ENCODE measurements around the gene BIRC6.
A peak's percentile ranks its signal among the peaks of the same experiment; 100 is the strongest.
"Not testable (repeated sequence)": the region's sequence is repeated elsewhere in the genome, so short reads cannot be mapped to it uniquely, and the experiment has no call there.

BIRC6 gene

DNA sequence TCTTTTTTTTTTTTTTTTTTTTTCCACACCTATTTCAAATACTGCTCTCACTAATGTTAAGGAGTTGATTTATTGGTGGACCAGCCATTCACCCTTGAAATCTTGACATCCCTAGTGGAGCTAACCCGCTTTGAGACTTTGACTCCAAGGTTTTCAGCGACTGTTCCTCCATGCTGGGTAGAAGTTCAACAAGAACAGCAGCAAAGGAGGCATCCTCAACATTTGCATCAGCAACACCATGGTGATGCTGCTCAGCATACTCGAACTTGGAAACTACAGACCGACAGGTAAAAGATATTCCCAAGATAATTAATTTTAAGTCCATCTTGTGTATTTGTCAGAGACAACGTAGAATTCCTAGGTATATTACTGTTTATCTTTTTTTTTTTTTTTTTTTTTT lies 74.0 kb downstream of the BIRC6 start:
- no peak overlapping the region for H3K27ac ChIP-seq
- DNase-seq (ENCODE audit: low read depth, low spot score), result no peak

DNA sequence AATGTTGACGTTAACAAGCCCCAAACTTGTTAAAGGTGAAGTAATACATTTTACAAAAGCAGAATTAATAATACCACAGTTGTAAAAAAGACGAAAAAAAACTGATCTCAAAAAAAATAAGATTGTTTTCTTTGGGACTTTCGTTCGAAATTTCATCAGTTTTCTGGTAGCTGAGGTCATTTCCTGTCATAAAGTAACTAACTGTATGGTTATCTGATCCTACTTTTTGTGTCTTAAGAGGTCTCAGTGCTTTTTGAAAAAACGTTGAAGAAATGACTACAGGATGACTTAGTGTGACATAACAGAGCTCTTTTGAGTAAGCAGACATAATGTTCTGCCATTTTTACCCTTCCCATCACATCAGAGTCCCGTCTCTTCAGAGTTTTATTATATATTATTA lies 79.3 kb downstream of the BIRC6 start:
- H3K27ac ChIP-seq, result no peak overlapping the region
- DNase-seq (ENCODE audit: low read depth, low spot score), result no peak

DNA sequence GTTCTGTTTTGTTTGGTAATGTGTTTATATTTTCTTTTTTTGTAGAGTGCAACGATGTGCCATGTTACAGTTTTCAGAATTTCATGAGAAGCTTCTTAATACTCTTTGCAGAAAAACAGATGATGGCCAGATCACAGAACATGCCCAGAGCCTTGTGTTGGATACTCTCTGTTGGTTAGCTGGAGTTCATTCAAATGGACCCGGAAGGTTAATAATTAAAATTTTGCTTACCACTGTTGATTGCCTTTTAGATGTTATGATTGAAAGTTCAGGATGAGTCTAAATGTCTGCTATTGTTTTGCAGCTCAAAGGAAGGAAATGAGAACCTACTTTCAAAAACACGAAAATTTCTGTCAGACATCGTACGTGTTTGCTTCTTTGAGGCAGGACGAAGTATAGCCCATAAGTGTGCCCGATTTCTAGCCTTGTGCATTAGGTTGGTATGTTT lies 85.2 kb downstream of the BIRC6 start:
- no peak overlapping the region for H3K27ac ChIP-seq
- no peak for DNase-seq (ENCODE audit: low read depth, low spot score)

DNA sequence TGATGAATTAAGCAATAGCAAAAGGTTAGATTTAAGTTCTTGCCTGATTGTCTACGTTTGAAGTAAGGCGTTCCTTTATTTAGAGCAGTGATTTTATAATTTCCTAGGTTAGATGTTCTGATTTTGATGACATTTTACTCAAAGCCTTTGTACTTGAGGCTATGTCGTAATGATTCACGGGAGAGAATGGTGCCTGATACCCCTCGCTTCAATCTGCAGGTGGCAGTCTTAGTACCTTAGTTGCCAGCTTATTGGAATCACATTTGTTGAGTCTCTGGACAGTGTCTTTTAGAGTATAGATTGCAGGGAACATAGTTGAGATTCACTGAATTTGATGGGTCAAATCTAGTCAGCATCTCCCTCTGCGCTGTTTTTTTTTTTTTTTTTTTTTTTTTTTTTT lies 89.5 kb downstream of the BIRC6 start:
- DNase-seq (ENCODE audit: low read depth, low spot score), result no peak
- no peak overlapping the region for H3K27ac ChIP-seq

DNA sequence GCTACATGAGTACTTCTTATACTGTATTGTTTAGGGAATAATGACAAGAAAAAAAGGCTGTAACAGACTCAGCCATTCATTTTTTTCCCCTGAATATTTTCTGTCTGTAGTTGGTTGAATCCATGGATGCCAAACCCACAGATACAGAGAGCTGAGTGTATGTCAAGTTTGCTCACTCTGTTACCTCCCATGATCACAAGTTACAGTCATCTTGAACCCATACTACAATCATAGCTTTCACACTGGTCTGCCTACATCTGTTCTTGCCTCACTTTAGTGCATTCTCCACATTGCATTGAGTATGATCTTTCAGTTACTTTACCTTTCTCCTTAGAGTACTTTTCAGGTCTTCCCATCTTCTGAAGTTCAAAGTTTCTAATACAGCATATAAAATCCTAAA lies 94.0 kb downstream of the BIRC6 start:
- H3K27ac ChIP-seq, result no peak overlapping the region
- no peak for DNase-seq (ENCODE audit: low read depth, low spot score)

DNA sequence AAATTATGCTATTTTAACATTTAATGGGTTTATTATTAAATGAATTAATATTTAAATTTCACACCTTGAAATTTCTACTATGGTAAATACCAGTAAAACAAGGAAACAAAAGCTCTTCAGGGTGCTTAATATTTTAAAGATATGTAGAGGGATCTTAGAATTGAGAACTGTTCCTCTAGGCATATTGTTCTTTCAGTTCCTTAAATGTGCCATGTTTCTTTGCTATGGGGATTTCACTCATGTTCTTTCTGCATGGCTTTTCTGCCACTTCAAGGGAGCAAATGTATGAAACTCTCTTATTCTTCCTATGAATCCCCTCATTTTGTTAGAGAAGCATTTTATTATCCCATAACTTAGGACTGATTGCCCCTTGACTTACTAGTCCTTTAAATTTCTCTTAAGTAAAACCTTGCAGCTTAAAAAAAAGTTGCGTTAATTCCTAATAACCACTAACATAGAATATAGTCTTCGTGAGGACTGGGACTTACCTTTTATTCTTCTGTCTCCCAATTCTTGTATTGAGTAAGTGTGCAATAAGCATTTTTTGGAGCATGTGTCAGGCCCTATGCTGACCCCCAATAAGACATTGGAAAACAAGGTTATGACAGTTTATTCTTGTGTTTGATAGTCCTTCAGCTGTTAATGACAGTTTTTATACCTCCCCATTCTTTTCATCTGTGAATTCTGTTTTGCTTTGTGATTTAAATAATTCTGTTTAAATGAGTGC lies 95.7 kb downstream of the BIRC6 start:
- DNase-seq (ENCODE audit: low read depth, low spot score), result no peak
- no peak overlapping the region for H3K27ac ChIP-seq

DNA sequence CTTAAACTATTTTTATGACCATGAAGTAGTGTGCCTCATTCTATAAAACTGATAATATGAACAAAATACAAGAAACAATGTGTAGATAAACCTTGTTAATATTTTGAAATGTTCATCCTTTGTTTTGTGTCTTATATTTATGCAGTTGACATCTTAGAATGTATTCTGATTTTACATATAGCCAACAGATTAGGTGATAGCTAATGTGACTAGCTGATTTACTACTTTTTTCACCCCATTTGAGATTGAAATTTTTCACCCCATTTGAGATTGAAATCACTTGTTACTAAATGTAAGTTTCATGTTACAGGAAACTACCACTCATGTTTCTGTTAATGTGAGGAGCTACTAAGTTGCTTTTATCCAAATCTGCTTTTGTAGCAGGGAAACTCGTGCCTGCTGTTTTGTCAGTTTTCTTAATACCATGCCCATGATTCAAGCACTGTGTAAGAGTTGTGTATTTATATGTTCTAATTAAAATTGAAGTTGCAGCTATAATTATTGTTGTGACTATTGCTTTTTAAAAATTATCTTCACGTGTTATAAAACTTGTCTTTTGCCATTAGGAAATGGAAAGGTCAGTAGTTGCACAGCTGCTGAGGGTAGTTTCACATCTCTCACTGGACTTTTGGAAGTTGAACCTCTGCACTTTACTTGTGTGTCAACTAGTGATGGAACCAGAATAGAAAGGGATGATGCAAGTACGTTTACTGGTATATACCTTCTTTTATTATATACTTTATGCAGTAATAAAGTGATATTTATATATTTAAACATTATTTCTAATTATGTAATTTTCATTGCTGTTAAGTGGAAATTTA lies 96.6 kb downstream of the BIRC6 start:
- H3K27ac ChIP-seq, result no peak overlapping the region
- DNase-seq (ENCODE audit: low read depth, low spot score), result no peak

DNA sequence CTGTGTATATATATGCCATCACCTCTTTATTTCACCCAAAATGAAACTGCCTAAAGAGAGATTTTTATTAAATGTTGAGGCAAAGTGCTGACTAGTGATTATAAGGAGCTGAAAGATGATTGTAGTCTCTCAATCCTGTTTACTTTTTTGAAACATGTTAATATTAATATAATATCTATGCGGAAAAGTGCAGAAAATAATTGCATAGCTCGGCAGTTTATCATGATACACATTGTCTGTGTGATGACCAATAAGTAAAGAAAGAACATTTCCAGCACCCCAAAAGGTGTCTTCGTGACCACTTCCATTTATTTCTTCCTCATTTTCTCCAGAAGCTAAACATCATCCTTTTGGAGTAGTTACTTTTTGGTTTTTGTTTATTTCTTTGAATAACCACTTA lies 99.0 kb downstream of the BIRC6 start:
- no peak for DNase-seq (ENCODE audit: low read depth, low spot score)
- no peak overlapping the region for H3K27ac ChIP-seq

DNA sequence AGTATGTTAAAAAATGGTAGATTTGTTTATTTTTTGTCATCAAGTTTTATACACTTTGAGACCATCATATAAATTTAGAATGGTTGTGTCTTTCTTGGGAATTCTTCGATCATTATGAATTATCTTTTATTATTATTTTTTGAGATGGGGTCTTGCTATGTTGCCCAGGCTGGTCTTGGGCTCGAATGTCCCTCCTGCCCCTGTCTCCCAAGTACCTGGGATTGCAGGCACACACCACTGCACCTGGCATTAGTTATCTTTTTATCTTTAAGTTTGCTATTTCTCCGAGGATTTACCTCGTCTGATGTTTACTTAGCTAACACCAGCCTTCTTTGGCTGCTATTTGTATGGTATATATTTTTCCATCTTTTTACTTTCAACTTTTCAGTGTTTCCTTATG lies 100.0 kb downstream of the BIRC6 start:
- H3K27ac ChIP-seq, result no peak overlapping the region
- no peak for DNase-seq (ENCODE audit: low read depth, low spot score)

DNA sequence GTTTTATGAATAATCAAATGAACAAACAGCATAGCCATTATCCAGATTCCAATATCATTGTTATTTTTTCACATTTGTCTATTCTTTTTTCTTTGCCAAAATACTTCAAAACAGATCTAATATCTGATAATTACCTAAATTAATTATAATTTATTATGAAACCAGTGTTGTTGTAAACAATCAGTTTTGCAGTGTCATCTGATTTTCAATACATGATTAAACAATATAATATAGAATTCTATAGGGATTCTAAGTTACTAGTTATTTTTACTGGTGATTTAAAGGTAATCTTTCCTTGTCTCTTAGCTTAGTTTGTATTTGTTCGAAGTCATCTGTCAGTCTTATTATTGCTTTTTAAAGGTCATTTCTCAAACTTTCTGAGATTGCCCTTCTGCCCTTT lies 101.0 kb downstream of the BIRC6 start:
- H3K27ac ChIP-seq, result no peak overlapping the region
- DNase-seq (ENCODE audit: low read depth, low spot score), result no peak

DNA sequence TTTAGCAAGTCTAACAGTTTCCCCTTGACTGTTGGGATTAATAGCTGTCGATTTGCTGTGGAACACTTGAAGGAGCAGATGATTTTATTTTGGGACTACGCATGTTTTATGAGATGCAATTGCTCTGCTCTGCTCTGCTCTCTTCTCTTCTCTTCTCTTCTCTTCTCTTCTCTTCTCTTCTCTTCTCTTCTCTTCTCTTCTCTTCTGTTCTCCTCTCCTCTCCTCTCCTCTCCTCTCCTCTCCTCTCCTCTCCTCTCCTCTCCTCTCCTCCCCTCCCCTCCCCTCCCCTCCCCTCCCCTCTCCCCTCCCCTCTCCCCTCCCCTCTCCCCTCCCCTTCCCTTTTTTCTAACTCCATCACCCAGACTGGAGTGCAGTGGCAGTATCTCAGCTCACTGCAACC lies 104.0 kb downstream of the BIRC6 start:
- not testable (repeated sequence) for DNase-seq (ENCODE audit: low read depth, low spot score); H3K27ac ChIP-seq

DNA sequence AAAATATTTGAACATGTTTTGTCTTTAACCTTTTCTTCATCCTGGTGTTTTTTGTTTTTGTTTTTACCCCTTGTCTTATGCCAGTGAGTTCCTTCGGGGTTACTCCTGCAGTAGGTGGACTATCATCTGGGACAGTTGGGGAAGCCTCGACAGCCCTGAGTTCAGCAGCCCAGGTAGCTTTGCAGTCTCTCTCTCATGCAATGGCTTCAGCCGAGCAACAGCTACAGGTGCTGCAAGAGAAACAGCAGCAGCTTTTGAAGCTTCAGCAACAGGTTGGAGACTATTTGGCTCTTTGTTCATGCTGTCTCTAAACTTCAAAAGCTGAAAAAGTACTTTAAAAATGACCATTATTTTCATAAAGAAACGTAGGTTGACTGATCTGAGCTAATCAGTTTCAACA lies 106.3 kb downstream of the BIRC6 start:
- H3K27ac ChIP-seq, result no peak overlapping the region
- DNase-seq (ENCODE audit: low read depth, low spot score), result no peak

DNA sequence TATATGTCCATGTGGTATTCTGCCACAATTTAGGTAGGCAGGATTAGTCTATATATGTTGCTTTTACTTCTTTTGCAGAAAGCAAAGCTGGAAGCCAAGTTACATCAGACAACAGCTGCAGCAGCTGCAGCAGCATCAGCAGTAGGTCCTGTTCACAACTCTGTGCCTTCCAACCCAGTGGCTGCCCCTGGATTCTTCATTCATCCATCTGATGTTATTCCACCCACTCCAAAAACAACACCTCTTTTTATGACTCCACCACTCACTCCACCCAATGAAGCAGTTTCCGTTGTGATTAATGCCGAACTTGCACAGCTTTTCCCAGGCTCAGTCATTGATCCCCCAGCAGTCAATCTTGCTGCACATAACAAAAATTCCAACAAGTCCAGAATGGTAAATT lies 107.6 kb downstream of the BIRC6 start:
- H3K27ac ChIP-seq, result no peak overlapping the region
- no peak for DNase-seq (ENCODE audit: low read depth, low spot score)

DNA sequence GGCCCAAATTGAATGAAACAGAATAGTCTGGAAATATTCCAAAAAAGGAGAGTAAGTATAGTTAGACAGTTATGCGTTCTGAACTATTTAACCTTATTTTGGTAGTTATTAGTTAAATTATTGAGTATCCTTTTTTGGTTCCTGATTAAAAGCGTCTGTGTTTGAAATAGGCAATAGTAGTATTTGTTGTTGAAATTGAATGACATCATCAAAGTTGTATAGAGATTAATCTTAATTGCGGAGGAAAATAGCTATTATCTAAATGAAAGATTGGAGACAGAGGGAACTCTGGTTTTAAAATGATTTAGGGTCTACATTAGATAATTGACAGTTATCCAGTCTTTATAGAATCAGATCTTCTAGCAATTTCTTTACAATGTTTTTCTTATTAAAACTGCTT lies 115.8 kb downstream of the BIRC6 start:
- no peak overlapping the region for H3K27ac ChIP-seq
- no peak for DNase-seq (ENCODE audit: low read depth, low spot score)

DNA sequence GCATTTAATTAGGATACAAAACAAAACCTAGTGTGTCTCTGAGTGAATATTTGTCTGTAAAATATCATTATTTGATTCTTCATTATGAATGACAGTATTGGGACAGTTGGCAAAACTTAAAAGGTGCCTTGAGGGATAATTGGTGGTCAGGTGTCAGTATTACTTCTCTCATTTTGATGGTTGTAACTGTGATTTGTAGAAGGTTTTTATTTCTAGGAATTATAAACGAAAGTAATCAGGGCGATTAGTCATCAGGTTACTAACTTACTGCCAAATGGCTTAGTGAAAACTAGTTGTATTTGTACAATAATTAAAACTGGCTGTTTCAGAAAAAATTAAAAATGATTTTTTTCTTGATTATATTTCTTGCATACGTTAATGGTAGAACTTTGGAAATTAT lies 117.6 kb downstream of the BIRC6 start:
- H3K27ac ChIP-seq, result no peak overlapping the region
- DNase-seq (ENCODE audit: low read depth, low spot score), result no peak

DNA sequence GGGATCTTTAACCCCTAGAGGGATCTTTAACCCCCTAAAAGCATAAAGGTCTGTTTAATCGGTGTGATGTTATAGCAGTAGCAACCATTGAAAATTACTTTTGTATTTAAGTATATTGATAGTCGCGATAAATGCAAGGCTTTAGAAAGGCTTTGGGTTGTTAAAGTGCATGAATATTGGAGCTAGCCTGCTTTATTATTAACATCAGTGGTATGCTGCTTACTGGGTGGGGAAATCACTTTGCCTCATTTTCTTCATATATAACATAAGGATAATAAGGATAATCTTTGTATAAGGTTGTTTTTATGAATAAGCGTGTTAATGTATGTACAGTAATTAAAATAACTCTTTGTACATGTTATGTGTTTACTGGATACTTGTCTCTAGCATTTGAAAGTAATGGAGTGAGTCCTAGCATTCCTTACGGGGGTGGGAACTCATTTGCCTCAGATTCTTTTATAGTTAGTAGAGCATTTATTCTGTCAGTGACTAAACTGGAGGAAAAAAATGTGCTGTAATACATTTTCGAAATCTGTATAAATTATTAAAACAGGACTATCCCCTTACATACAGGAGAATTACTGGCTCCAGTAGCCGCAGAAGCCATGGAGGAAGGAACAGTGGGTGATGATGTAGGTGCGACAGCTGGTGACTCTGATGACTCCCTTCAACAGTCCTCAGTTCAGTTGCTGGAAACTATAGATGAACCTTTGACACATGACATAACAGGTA lies 122.2 kb downstream of the BIRC6 start:
- H3K27ac ChIP-seq, result no peak overlapping the region
- DNase-seq (ENCODE audit: low read depth, low spot score), result no peak

DNA sequence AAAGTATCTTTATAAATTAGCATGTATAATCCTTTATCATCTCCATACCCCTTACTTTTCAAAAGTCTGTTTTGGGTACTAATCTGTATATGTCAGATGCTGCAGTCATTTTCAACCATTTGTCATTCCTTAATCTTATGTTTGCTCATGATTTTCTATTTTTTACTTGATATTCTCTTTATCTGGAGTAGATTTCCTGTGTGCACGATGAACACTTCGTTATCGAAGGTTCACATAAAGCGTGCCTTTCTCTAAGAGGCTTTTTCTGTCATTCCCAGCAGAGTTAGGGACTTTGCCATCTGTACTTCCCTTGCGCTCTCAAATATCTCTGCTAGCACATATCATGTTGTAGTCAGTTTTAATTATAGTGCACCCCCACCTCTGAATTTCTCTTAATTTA lies 123.2 kb downstream of the BIRC6 start:
- H3K27ac ChIP-seq, result no peak overlapping the region
- DNase-seq (ENCODE audit: low read depth, low spot score), result no peak

DNA sequence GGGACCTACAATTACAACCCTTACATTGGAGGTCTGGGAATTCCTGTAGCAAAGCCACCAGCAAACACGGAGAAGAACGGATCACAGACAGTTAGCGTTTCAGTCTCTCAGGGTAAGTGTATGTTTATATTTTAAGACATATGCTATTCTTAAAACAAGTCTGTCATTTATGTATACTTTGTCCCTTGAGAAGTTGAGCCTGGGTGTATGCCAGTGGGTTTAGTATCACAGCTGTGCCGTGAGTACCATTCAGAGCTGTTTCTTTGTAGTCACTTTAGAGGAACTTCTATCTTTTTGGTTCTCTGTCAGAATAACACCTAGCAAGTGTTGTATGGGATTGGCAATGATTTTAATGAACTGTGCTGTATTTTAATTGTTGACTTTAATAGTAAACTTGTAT lies 125.6 kb downstream of the BIRC6 start:
- H3K27ac ChIP-seq, result no peak overlapping the region
- no peak for DNase-seq (ENCODE audit: low read depth, low spot score)

DNA sequence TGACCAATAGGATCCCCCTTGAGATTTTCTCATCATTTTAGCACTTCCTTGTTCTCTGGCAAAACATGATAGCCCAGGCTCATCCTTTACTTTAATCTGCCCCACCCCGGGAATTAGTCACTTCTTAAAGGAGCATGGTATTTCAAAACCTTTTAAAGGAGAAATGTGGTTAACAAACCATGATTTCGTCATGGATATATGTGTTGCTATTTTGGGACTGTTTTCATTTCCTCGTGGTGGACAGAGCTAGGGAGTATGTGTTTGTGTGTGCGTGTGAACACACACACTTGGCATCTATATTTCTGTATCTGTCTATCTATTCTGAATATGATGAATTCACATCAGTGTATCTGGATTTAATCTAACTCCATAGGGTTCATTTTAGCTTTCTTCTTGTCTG lies 128.1 kb downstream of the BIRC6 start:
- peak; percentile 70 for DNase-seq (ENCODE audit: low read depth, low spot score)
- H3K27ac ChIP-seq, result peak overlapping the region; percentile 39

DNA sequence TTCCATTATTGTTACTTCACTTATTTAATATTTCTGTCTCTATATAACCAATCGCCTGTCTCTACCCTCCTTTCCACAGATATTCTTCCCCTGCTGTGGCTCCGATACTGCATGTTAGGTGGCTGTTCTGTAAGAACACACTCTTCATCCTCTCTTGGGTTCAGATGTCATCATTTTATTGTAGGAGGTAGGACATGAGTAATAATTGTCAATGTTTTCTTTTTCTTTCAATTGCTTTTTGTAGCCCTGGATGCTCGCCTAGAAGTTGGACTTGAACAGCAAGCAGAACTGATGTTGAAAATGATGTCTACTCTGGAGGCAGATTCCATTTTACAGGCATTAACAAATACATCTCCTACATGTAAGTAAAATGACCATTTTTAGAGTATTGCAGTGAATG lies 128.6 kb downstream of the BIRC6 start:
- peak overlapping the region; percentile 39 for H3K27ac ChIP-seq
- no peak for DNase-seq (ENCODE audit: low read depth, low spot score)

DNA sequence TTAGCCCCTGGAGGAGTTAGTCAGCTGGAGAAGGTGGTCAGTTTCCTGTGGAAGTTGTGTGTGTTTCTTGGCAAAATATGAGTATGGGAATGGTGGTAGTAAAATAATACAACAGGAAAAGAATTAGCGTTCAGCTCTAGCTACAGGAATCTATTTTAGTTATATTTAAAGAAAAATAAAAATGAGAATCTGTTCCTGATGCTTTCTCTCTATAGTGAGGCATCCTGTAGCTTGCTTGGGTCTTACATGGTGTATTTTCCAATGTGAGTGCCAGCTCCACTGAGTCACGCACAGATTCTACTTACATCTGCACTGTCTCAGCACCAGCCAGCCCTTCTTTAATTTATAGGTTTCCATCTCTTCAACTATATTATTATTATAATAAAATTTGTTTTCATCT lies 132.2 kb downstream of the BIRC6 start:
- DNase-seq (ENCODE audit: low read depth, low spot score), result no peak
- no peak overlapping the region for H3K27ac ChIP-seq
